Measurements from ENCODE around the gene PPP2R2C. TPM values are rescaled to one million over a fixed set of nuclear protein-coding genes. Genes with fewer than 3 reads are reported as not detected.

The PPP2R2C gene
- polyA plus RNA-seq, 1 donor from 2014 or later: 34.4 TPM

- Histone ChIP-seq H3K9ac (ENCODE audit: low read length) (no peak overlapping the region), H3K4me2 (ENCODE audit: low read length) (no peak overlapping the region), H3F3A (ENCODE audit: insufficient read depth, low read length, poor library complexity, severe bottlenecking) (no peaks in the 10 kb centered on the region), H4K20me1 (ENCODE audit: insufficient read depth) (no peaks in the 10 kb centered on the region), H2AFZ (ENCODE audit: low read depth, low read length) (no peak overlapping the region), H3K36me3 (ENCODE audit: insufficient read depth, low read length) (no peaks in the 10 kb centered on the region), H3K27ac (ENCODE audit: low read length) (no peak overlapping the region), H3K9me3 (ENCODE audit: low read length) (no peaks in the 10 kb centered on the region), H3K79me2 (replicated peaks; ENCODE audit: insufficient read depth, low read length) (no peaks in the 10 kb centered on the region), H3K4me3 (ENCODE audit: low read length) (no peak overlapping the region), H3K27me3 (ENCODE audit: insufficient read depth, low read depth, low read length) (no peaks in the 10 kb centered on the region), H3K9me2 (ENCODE audit: insufficient read depth, low read length) (no peaks in the 10 kb centered on the region)
- no peak for TF ChIP-seq POLR2AphosphoS5 (IDR thresholded peaks at IDR 0.05)
- TF ChIP-seq EP300 (conservative IDR thresholded peaks at IDR 0.05; ENCODE audit: poor library complexity, severe bottlenecking): no peak
- no peak for TF ChIP-seq MXI1 (conservative IDR thresholded peaks at IDR 0.05; ENCODE audit: poor library complexity, severe bottlenecking)
- no peak for TF ChIP-seq RAD21 (conservative IDR thresholded peaks at IDR 0.05)
- no peak for TF ChIP-seq REST (IDR thresholded peaks at IDR 0.05; ENCODE audit: borderline replicate concordance)
- no peak for TF ChIP-seq TAF1 (IDR thresholded peaks at IDR 0.05; ENCODE audit: low read depth)
- TF ChIP-seq CTCF (IDR thresholded peaks at IDR 0.05; ENCODE audit: poor library complexity, severe bottlenecking): no peak
- no peak for TF ChIP-seq SMC3 (conservative IDR thresholded peaks at IDR 0.05; ENCODE audit: poor library complexity)
- no peak for TF ChIP-seq EZH2 (IDR thresholded peaks at IDR 0.05; ENCODE audit: borderline replicate concordance, insufficient read depth, low read length, poor library complexity, severe bottlenecking)
Observed at GRCh38 chr4:6491235-6491634, 18.8 kb upstream of the PPP2R2C start.

GRCh38 chr4:6489927-6490326 is 17.5 kb upstream of the PPP2R2C start:
- Histone ChIP-seq H3K36me3 (ENCODE audit: insufficient read depth, low read length) (no peaks in the 10 kb centered on the region), H2AFZ (ENCODE audit: low read depth, low read length) (no peak overlapping the region), H3K79me2 (replicated peaks; ENCODE audit: insufficient read depth, low read length) (no peaks in the 10 kb centered on the region), H4K20me1 (ENCODE audit: insufficient read depth) (no peaks in the 10 kb centered on the region), H3K9me2 (ENCODE audit: insufficient read depth, low read length) (no peaks in the 10 kb centered on the region), H3K9ac (ENCODE audit: low read length) (no peak overlapping the region), H3K4me3 (ENCODE audit: low read length) (no peak overlapping the region), H3K27me3 (ENCODE audit: insufficient read depth, low read depth, low read length) (no peaks in the 10 kb centered on the region), H3F3A (ENCODE audit: insufficient read depth, low read length, poor library complexity, severe bottlenecking) (no peaks in the 10 kb centered on the region), H3K27ac (ENCODE audit: low read length) (no peak overlapping the region), H3K9me3 (ENCODE audit: low read length) (peaks cover 12% of the 10 kb centered on the region), H3K4me2 (ENCODE audit: low read length) (no peak overlapping the region)
- TF ChIP-seq POLR2AphosphoS5 (IDR thresholded peaks at IDR 0.05) (no peak), SMC3 (conservative IDR thresholded peaks at IDR 0.05; ENCODE audit: poor library complexity) (no peak), RAD21 (conservative IDR thresholded peaks at IDR 0.05) (no peak), CTCF (IDR thresholded peaks at IDR 0.05; ENCODE audit: poor library complexity, severe bottlenecking) (no peak), EZH2 (IDR thresholded peaks at IDR 0.05; ENCODE audit: borderline replicate concordance, insufficient read depth, low read length, poor library complexity, severe bottlenecking) (no peak), REST (IDR thresholded peaks at IDR 0.05; ENCODE audit: borderline replicate concordance) (no peak), TAF1 (IDR thresholded peaks at IDR 0.05; ENCODE audit: low read depth) (no peak), MXI1 (conservative IDR thresholded peaks at IDR 0.05; ENCODE audit: poor library complexity, severe bottlenecking) (no peak), EP300 (conservative IDR thresholded peaks at IDR 0.05; ENCODE audit: poor library complexity, severe bottlenecking) (no peak)
